K562 (cell line): ENCODE results near the gene USP38.
A peak's percentile ranks its signal among the peaks of the same experiment; 100 is the strongest.

Source experiments
- EZH2 ChIP-seq: IDR thresholded peaks from 2 replicates; pipeline ENCODE4 v1.6.1; 2012; ENCODE audit warnings: low read depth, mild to moderate bottlenecking, inconsistent platforms, low read length, borderline replicate concordance
- HMG20B ChIP-seq: fragments of 250-450 bp; sonication (Bioruptor Pico); IDR thresholded peaks from 2 replicates; pipeline ENCODE4 v1.5.0; 2021; ENCODE audit warnings: mild to moderate bottlenecking
- JUNB ChIP-seq: fragments of 450-650 bp; formaldehyde crosslinking; conservative IDR thresholded peaks from 2 replicates; pipeline ENCODE4 v1.4.0; 2020; ENCODE audit warnings: mild to moderate bottlenecking
- SMAD1 ChIP-seq: fragments of 150-350 bp; IDR thresholded peaks from 2 replicates; pipeline ENCODE4 v1.6.1; 2014; ENCODE audit warnings: low read length, low read depth; ENCODE audit not compliant: partially characterized antibody
- U2AF2 ChIP-seq: fragments of 200-400 bp; formaldehyde crosslinking; optimal IDR thresholded peaks from 2 replicates; pipeline ENCODE3; 2017; ENCODE audit warnings: low read depth, mild to moderate bottlenecking, low read length
- ZNF584 ChIP-seq: fragments of 200-800 bp; sonication (Bioruptor generic); IDR thresholded peaks from 2 replicates; pipeline ENCODE4 v1.6.1; 2016; ENCODE audit warnings: low read depth, mild to moderate bottlenecking, missing genetic modification characterization, missing compliant biosample characterization
- ZSCAN29 ChIP-seq: fragments of 450-650 bp; IDR thresholded peaks from 2 replicates; pipeline ENCODE4 v1.6.1; 2017
- TF ChIP-seq, protein P1 (sequence below), 3 experiments: IDR thresholded peaks in 2 of 3; conservative IDR thresholded peaks in 1 of 3; 2 replicates each; pipeline ENCODE4 v1.5.1; 2011 to 2012; ENCODE audit warnings: low read length in 3 of 3, mild to moderate bottlenecking in 3 of 3, control low read depth in 2 of 3, improper control_type of control experiment in 1 of 3, inconsistent platforms in 1 of 3, low read depth in 1 of 3, mixed read lengths in 1 of 3, moderate library complexity in 1 of 3; ENCODE audit not compliant: insufficient read depth in 2 of 3

DNA sequence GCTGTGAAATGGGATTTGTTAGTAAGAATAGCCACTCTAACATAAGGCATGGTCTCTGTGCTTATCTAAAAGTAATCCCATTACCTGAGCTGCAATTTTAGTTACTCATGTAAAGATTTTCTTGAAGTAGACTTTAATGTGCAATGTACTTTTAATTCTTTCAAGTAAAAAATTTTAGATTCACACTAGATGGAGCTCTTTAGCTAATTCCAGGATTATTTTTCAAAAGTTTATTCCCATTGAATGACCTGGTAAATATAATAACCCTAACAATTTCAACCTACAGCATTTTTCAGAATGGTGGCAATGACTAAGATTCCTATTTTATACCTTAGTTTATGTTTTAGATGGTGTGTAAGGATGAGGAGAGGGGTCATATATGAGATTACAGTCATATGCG is 18.1 kb downstream of the USP38 start:
- TF ChIP-seq ZNF584 (CRISPR knock-in tag): no peak
- no peak for TF ChIP-seq ZSCAN29
- TF ChIP-seq, protein P1, sequence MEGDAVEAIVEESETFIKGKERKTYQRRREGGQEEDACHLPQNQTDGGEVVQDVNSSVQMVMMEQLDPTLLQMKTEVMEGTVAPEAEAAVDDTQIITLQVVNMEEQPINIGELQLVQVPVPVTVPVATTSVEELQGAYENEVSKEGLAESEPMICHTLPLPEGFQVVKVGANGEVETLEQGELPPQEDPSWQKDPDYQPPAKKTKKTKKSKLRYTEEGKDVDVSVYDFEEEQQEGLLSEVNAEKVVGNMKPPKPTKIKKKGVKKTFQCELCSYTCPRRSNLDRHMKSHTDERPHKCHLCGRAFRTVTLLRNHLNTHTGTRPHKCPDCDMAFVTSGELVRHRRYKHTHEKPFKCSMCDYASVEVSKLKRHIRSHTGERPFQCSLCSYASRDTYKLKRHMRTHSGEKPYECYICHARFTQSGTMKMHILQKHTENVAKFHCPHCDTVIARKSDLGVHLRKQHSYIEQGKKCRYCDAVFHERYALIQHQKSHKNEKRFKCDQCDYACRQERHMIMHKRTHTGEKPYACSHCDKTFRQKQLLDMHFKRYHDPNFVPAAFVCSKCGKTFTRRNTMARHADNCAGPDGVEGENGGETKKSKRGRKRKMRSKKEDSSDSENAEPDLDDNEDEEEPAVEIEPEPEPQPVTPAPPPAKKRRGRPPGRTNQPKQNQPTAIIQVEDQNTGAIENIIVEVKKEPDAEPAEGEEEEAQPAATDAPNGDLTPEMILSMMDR (IDR thresholded peaks at IDR 0.05 in 2 of 3, conservative IDR thresholded peaks at IDR 0.05 in 1 of 3; ENCODE audit: insufficient read depth in 2 of 3, low read depth in 1 of 3, low read length in 3 of 3): 0 out of 6 replicates have a peak, but pooled peaks of 1 of the 3 experiments have one; percentile 7
- TF ChIP-seq EZH2: no peak
- no peak for TF ChIP-seq JUNB
- no peak for TF ChIP-seq U2AF2
- no peak for TF ChIP-seq HMG20B (CRISPR knock-in tag)
- TF ChIP-seq SMAD1: no peak
